ENCODE measurements around the gene BLVRA. TPM values are rescaled to one million over a fixed set of nuclear protein-coding genes. Genes with fewer than 3 reads are reported as not detected.
"Not testable (repeated sequence)": the region's sequence is repeated elsewhere in the genome, so short reads cannot be mapped to it uniquely, and the experiment has no call there.

Gene BLVRA
- total and polyA plus RNA-seq, 2 donors (not counting 1 experiment from before 2014, with no cell fraction given), result 5.4 to 6.9 TPM

GRCh38 chr7:43784030-43784584, 25.6 kb downstream of the BLVRA start:
- Histone ChIP-seq H3K4me2 (replicated peaks; ENCODE audit: low read depth, low read length, poor library complexity, severe bottlenecking) (no peak overlapping the region), H4K20me1 (ENCODE audit: control insufficient read depth, insufficient read depth, low read length, poor library complexity, severe bottlenecking) (no peaks in the 10 kb centered on the region), H3K36me3 (replicated peaks in 1 of 2; ENCODE audit: control extremely low read depth in 1 of 2, control insufficient read depth in 1 of 2, extremely low read depth in 1 of 2, insufficient read depth in 2 of 2, low read length in 1 of 2) (no peaks in the 10 kb centered on the region), H3K27me3 (replicated peaks in 1 of 4; ENCODE audit: control extremely low read depth in 1 of 4, control insufficient read depth in 3 of 4, insufficient read depth in 4 of 4, low read length in 3 of 4) (no peaks in the 10 kb centered on the region), H3K4me3 (ENCODE audit: control extremely low read depth in 1 of 5, extremely low read depth in 1 of 5, insufficient read depth in 1 of 5, low read depth in 2 of 5, low read length in 4 of 5) (no peak overlapping the region), H2AFZ (ENCODE audit: insufficient read depth, low read depth, low read length, poor library complexity, severe bottlenecking) (no peak overlapping the region), H3K4me1 (ENCODE audit: control insufficient read depth in 2 of 2, insufficient read depth in 2 of 2, low read length in 2 of 2) (no peaks in the 10 kb centered on the region), H3K79me2 (ENCODE audit: control insufficient read depth, insufficient read depth, low read length) (no peaks in the 10 kb centered on the region), H3K9ac (ENCODE audit: low read length) (no peak overlapping the region), H3K9me3 (ENCODE audit: control extremely low read depth in 1 of 3, control insufficient read depth in 2 of 3, insufficient read depth in 1 of 3, low read length in 2 of 3) (no peaks in the 10 kb centered on the region), H3K27ac (ENCODE audit: low read length in 2 of 2) (no peak overlapping the region)
- ATAC-seq (ENCODE audit: low read depth) (no peak), DNase-seq (no peak)
- no peak for TF ChIP-seq CTCF (IDR thresholded peaks at IDR 0.05)
- no peak for TF ChIP-seq EZH2 (IDR thresholded peaks at IDR 0.05; ENCODE audit: borderline replicate concordance, insufficient read depth, low read depth, low read length, poor library complexity, severe bottlenecking)
- H3K27me3 Mint-ChIP-seq, result no peaks in the 10 kb centered on the region
- ChIA-PET CTCF (no interaction called here), POLR2A (no interaction called here)
- intact Hi-C loops (cut with micrococcal nuclease), result no loop called here
- H3K27ac Mint-ChIP-seq, result no peak overlapping the region
- no peaks in the 10 kb centered on the region for H3K9me3 Mint-ChIP-seq (ENCODE audit: insufficient read depth)
- H3K4me3 Mint-ChIP-seq, result no peak overlapping the region
- no peaks in the 10 kb centered on the region for H3K4me1 Mint-ChIP-seq
- WGBS (ENCODE audit: insufficient coverage), result 81% methylated on average over 3 of the region's 5 CpGs

DNA sequence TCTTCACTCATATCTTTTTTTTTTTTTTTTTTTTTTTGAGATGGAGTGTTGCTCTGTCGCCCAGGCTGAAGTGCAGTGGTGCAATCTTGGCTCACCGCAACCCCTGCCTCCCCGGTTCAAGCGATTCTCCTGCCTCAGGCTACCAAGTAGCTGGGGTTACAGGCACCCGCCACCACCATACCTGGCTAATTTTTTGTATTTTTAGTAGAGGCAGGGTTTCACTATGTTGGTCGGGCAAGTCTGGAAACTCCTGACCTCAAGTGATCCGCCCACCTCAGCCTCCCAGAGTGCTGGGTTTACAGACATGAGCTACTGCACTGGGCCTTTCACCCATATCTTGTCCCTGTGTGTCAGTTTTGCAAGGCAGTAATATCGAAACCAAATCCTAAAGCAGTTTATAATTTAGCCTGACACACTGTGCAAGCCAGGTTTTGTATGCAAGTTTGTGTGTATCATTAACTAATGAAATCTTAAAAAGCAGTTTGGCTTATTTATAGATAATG, 26.2 kb downstream of the BLVRA start:
- H3K27ac ChIP-seq (ENCODE audit: low read length in 2 of 2); ATAC-seq (ENCODE audit: low read depth); H3K4me1 ChIP-seq (ENCODE audit: control insufficient read depth in 2 of 2, insufficient read depth in 2 of 2, low read length in 2 of 2); H4K20me1 ChIP-seq (ENCODE audit: control insufficient read depth, insufficient read depth, low read length, poor library complexity, severe bottlenecking); H3K4me3 Mint-ChIP-seq; H3K36me3 ChIP-seq (replicated peaks in 1 of 2; ENCODE audit: control extremely low read depth in 1 of 2, control insufficient read depth in 1 of 2, extremely low read depth in 1 of 2, insufficient read depth in 2 of 2, low read length in 1 of 2); H3K27ac Mint-ChIP-seq; H3K4me3 ChIP-seq (ENCODE audit: control extremely low read depth in 1 of 5, extremely low read depth in 1 of 5, insufficient read depth in 1 of 5, low read depth in 2 of 5, low read length in 4 of 5); H3K27me3 Mint-ChIP-seq; H3K4me1 Mint-ChIP-seq; H3K27me3 ChIP-seq (replicated peaks in 1 of 4; ENCODE audit: control extremely low read depth in 1 of 4, control insufficient read depth in 3 of 4, insufficient read depth in 4 of 4, low read length in 3 of 4); H3K79me2 ChIP-seq (ENCODE audit: control insufficient read depth, insufficient read depth, low read length); H3K9me3 Mint-ChIP-seq (ENCODE audit: insufficient read depth); POLR2A ChIA-PET; H2AFZ ChIP-seq (ENCODE audit: insufficient read depth, low read depth, low read length, poor library complexity, severe bottlenecking); intact Hi-C loops (cut with micrococcal nuclease); H3K9me3 ChIP-seq (ENCODE audit: control extremely low read depth in 1 of 3, control insufficient read depth in 2 of 3, insufficient read depth in 1 of 3, low read length in 2 of 3); H3K4me2 ChIP-seq (replicated peaks; ENCODE audit: low read depth, low read length, poor library complexity, severe bottlenecking); H3K9ac ChIP-seq (ENCODE audit: low read length); DNase-seq; CTCF ChIA-PET: not testable (repeated sequence)
- 72% methylated on average over 5 of the region's 8 CpGs for WGBS (ENCODE audit: insufficient coverage)

Data from B cell (primary cell).